ENCODE data around the gene C4orf33. TPM values are rescaled to one million over a fixed set of nuclear protein-coding genes. Genes with fewer than 3 reads are reported as not detected.

Gene C4orf33
- polyA plus RNA-seq, 3 donors: 4.6 to 12.1 (median 5.9) TPM

Other genes with a start within 250 kb of the C4orf33 start
- 1 to 10 TPM; 1.8 to 5.4 (median 3.0) TPM for gene SCLT1, start 2.6 kb upstream of the C4orf33 start, polyA plus RNA-seq